ENCODE data around the gene COL26A1. TPM values are rescaled to one million over a fixed set of nuclear protein-coding genes. Genes with fewer than 3 reads are reported as not detected.
A peak's percentile ranks its signal among the peaks of the same experiment; 100 is the strongest.

The COL26A1 gene
- total RNA-seq, 1 donor from 2014 or later = 155 TPM

GRCh38 chr7:101580596-101580995 lies 217.9 kb downstream of the COL26A1 start:
- H3K27ac Mint-ChIP-seq (ENCODE audit: unreplicated experiment) = no peak overlapping the region

GRCh38 chr7:101581891-101582290 lies 219.2 kb downstream of the COL26A1 start:
- no peak for TF ChIP-seq CTCF (IDR thresholded peaks at IDR 0.05)
- peaks cover 10% of the 10 kb centered on the region for H3K9me3 Mint-ChIP-seq (ENCODE audit: low read depth)
- no peak overlapping the region for H3K27ac Mint-ChIP-seq (ENCODE audit: unreplicated experiment)
- peaks cover 2% of the 10 kb centered on the region for H3K27me3 Mint-ChIP-seq (ENCODE audit: low read depth)
- H3K36me3 Mint-ChIP-seq (ENCODE audit: low read depth) = peaks cover 6% of the 10 kb centered on the region
- H3K4me1 Mint-ChIP-seq (ENCODE audit: low read depth) = peaks cover 9% of the 10 kb centered on the region
- H3K4me3 Mint-ChIP-seq (ENCODE audit: unreplicated experiment) = no peak overlapping the region
- peak; percentile 33 for DNase-seq (ENCODE audit: low spot score)

More at GRCh38 chr7:101580596-101580995, 217.9 kb downstream of the COL26A1 start:
- Mint-ChIP-seq H3K4me3 (ENCODE audit: unreplicated experiment) (no peak overlapping the region), H3K36me3 (ENCODE audit: low read depth) (peaks cover 6% of the 10 kb centered on the region), H3K27me3 (ENCODE audit: low read depth) (peaks cover 2% of the 10 kb centered on the region), H3K4me1 (ENCODE audit: low read depth) (peaks cover 13% of the 10 kb centered on the region), H3K9me3 (ENCODE audit: low read depth) (peaks cover 13% of the 10 kb centered on the region)
- DNase-seq (ENCODE audit: low spot score) = peak; percentile 60
- no peak for TF ChIP-seq CTCF (IDR thresholded peaks at IDR 0.05)

- peaks cover 2% of the 10 kb centered on the region for H3K27me3 Mint-ChIP-seq (ENCODE audit: low read depth)
- peaks cover 10% of the 10 kb centered on the region for H3K9me3 Mint-ChIP-seq (ENCODE audit: low read depth)
- no peak for TF ChIP-seq CTCF (IDR thresholded peaks at IDR 0.05)
- H3K4me3 Mint-ChIP-seq (ENCODE audit: unreplicated experiment) = no peak overlapping the region
- H3K4me1 Mint-ChIP-seq (ENCODE audit: low read depth) = peaks cover 9% of the 10 kb centered on the region
- peak; percentile 50 for DNase-seq (ENCODE audit: low spot score)
- peaks cover 6% of the 10 kb centered on the region for H3K36me3 Mint-ChIP-seq (ENCODE audit: low read depth)
- no peak overlapping the region for H3K27ac Mint-ChIP-seq (ENCODE audit: unreplicated experiment)
Observed at GRCh38 chr7:101582971-101583370, 220.3 kb downstream of the COL26A1 start.

GRCh38 chr7:101586078-101586905 lies 223.6 kb downstream of the COL26A1 start:
- Mint-ChIP-seq H3K27me3 (ENCODE audit: low read depth) (peaks cover 2% of the 10 kb centered on the region), H3K9me3 (ENCODE audit: low read depth) (peaks cover 10% of the 10 kb centered on the region), H3K27ac (ENCODE audit: unreplicated experiment) (no peak overlapping the region), H3K4me1 (ENCODE audit: low read depth) (peaks cover 3% of the 10 kb centered on the region), H3K36me3 (ENCODE audit: low read depth) (peaks cover 6% of the 10 kb centered on the region), H3K4me3 (ENCODE audit: unreplicated experiment) (no peak overlapping the region)
- DNase-seq (ENCODE audit: low spot score) = peak; percentile 57
- no peak for TF ChIP-seq CTCF (IDR thresholded peaks at IDR 0.05)

GRCh38 chr7:101586906-101587677 lies 224.4 kb downstream of the COL26A1 start:
- Mint-ChIP-seq H3K4me1 (ENCODE audit: low read depth) (peaks cover 3% of the 10 kb centered on the region), H3K9me3 (ENCODE audit: low read depth) (peaks cover 11% of the 10 kb centered on the region), H3K27me3 (ENCODE audit: low read depth) (no peaks in the 10 kb centered on the region), H3K27ac (ENCODE audit: unreplicated experiment) (no peak overlapping the region), H3K36me3 (ENCODE audit: low read depth) (peaks cover 6% of the 10 kb centered on the region), H3K4me3 (ENCODE audit: unreplicated experiment) (no peak overlapping the region)
- no peak for TF ChIP-seq CTCF (IDR thresholded peaks at IDR 0.05)
- DNase-seq (ENCODE audit: low spot score) = peak; percentile 32
